Coronary artery (tissue), 2 donors: ENCODE measurements around the gene TMEM38A.

ENCODE experiments used
- DNase-seq: peaks from one replicate; pipeline ENCODE4 v3.0.0-alpha.2; 2017; ENCODE audit warnings: low spot score
- H3K27ac ChIP-seq, 2 donors: fragments of 200-600 bp; sonication (generic); one replicate each; pipeline ENCODE4 v1.5.1; 2016 to 2019
- H3K4me3 ChIP-seq: fragments of 200-600 bp; sonication (generic); 2 replicates; pipeline ENCODE4 v1.5.1; 2016; ENCODE audit warnings: mild to moderate bottlenecking, moderate library complexity
- TF ChIP-seq, protein P1 (sequence below): fragments of 200-600 bp; sonication (generic); IDR thresholded peaks from one replicate; pipeline ENCODE4 v1.5.1; 2019; ENCODE audit warnings: antibody characterized with exemption

Gene TMEM38A

DNA sequence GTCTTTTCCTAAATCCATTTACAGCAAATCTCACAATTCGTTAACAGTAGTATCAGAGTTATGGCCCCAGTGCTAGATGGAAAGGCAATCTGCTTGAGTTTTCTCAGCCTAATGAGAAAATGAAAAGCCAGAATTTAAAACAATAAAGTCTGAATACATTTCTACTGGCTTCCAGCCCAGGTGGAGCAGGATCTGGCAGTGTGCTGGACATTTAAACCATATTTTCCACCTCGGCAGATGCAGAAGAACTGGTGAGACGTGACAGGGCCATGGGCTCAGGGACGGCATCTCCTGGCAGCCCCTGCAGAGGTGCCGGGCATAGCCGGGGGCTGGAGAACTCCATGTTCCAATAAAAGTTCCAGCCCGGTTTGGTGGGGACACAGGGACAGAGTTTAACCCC lies 8.1 kb upstream of the TMEM38A start:
- Histone ChIP-seq H3K27ac (no peak overlapping the region), H3K4me3 (no peak overlapping the region)
- DNase-seq, result no peak
- TF ChIP-seq, protein P1, sequence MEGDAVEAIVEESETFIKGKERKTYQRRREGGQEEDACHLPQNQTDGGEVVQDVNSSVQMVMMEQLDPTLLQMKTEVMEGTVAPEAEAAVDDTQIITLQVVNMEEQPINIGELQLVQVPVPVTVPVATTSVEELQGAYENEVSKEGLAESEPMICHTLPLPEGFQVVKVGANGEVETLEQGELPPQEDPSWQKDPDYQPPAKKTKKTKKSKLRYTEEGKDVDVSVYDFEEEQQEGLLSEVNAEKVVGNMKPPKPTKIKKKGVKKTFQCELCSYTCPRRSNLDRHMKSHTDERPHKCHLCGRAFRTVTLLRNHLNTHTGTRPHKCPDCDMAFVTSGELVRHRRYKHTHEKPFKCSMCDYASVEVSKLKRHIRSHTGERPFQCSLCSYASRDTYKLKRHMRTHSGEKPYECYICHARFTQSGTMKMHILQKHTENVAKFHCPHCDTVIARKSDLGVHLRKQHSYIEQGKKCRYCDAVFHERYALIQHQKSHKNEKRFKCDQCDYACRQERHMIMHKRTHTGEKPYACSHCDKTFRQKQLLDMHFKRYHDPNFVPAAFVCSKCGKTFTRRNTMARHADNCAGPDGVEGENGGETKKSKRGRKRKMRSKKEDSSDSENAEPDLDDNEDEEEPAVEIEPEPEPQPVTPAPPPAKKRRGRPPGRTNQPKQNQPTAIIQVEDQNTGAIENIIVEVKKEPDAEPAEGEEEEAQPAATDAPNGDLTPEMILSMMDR, result no peak

DNA sequence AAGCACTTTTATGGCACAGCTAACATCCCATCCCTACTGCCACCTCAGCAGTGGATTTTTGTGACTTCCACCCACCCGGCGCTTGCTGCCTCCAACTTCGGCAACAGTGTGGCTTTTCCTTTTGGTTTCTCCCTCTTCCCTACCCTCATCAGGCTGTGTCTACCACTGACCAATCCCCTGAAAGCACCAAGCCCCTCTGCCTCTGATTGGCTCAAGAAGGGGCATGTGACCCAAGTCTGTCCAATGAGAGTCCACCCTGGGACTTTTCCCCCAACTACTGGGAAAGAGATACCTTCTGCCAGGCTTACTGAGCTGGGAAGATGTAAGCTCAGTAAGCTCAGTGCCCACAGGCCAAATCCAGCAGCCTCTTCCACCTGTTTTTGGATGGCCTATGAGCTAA lies 6.8 kb upstream of the TMEM38A start:
- TF ChIP-seq, protein P1, result no peak
- H3K4me3 ChIP-seq, result no peak overlapping the region
- H3K27ac ChIP-seq, result no peak overlapping the region
- DNase-seq, result no peak

DNA sequence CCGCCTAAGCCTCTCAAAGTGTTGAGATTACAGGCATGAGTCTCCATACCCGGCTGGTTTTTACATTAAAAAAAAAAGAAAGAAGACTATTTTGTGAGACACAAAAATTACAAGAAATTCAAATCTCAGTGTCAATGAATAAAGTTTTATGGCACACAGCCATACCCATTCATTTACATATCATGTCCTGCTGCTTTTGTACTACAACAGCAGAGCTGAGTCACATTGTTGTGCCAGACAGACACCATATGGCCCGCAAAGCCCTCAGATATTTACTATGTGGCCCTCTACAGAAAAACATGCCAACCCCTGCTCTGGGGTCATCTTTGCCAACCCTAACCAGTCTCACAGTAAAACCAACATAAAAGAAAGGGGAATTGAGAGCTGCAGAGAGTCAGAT lies 6.3 kb upstream of the TMEM38A start:
- Histone ChIP-seq H3K4me3 (no peak overlapping the region), H3K27ac (no peak overlapping the region)
- TF ChIP-seq, protein P1, result no peak
- no peak for DNase-seq

DNA sequence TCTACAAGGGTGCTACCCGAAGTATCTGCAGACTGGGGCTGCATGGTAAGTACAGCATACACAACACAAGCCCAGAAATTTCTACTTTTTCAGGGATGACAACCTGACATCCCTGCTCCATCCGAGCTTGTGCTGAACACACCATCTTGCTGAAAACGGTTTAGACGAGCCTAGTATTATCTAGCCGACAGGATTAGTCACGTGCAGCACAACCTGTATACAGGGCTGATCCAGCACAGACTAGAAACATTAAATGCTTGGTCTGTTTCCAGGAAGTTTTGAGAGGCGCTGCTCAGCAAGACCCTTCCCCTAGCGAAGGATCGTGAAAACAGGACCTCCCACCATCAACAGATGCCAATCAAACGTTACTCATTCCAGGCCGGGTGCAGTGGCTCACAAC lies 5.2 kb upstream of the TMEM38A start:
- TF ChIP-seq, protein P1, result no peak
- DNase-seq, result no peak
- H3K27ac ChIP-seq, result no peak overlapping the region
- no peak overlapping the region for H3K4me3 ChIP-seq

DNA sequence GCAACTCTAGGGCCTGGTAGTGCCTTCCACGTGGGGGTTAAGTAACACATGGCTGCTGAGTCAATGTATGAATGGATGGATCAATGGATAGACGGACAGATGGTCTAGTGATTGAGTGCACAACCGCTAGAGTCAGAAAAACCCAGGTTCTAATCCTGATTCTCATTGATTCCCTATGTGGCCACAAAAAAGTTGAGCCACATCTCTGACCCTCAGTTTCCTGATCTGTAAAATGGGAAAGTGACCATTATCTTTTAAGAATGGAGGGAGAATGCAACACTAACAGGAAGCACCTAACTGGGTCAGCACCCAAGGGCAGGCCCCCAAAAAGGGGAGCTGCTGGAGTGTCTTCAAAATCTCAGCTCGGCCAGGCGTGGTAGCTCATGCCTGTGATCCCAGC lies 3.6 kb upstream of the TMEM38A start:
- TF ChIP-seq, protein P1, result no peak
- no peak for DNase-seq
- Histone ChIP-seq H3K4me3 (no peak overlapping the region), H3K27ac (no peak overlapping the region)

DNA sequence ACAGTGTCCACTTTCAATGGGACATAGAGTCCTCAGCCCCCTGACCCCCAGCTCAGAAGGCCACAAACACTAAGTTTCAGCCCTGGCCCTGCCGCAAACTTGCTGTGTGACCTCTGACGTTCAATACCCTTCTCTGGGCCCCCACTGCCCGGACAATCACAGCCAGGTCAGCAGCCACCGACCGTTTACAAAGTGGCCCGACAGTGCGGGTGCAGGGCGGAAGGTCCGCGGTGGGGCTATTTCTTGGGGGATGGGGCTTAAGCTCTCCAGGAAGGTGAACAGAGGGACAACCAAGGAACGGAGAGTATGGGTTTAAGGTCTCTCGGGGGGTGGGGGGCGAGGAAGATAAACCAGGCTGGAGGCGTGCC lies 1.5 kb upstream of the TMEM38A start:
- TF ChIP-seq, protein P1, result no peak
- peak overlapping the region; percentile 86 for H3K4me3 ChIP-seq
- no peak for DNase-seq
- H3K27ac ChIP-seq, result peak overlapping the region; percentile 62 to 96

DNA sequence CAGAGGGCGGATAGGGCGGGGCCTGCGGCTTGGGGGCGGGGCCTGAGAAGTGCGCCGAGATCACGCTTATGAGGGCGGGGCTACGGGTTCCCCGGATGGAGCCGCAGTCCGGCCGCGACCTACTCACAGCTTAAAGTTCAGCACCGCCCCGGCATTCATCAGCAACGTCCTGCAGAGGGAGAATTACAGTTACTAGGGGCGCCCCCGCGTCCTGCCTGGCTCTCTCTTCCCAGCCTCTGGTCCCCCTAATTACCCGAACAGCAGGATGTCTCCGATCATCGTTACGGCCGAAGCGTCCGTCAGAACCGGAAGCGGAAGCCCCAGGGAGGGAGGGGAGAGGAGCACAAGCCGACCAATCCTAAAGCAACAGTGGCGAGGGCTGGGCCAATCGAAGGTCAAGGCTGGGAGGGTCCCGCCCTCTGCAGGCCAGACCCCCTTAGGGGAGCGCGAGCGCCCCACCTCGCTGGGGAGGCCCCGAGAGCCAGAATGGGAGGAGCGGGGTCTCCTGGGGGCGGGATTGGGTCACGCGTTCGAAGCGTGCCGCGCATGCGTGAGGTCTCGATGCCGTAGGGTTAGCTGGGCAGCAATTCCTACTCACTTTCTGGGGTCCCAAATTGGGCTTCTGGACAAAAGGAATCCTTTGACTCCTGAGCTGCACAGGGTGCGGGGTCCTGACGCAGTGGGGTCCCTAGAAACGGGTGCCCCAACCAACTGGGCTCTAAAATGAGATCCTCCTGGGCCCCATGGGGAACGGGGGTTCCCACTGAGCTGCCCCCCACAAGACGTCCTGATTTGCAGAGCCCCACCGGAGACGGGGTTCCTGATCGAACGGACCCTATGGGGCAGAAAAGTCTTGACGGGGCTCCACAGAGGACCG lies 869 bp upstream of the TMEM38A start, which contains the start of gene SMIM7:
Gene SMIM7 (minus strand): TSS at position 313 of the 877 bp plus-strand sequence. CDS start 34 bp downstream, at position 279.
- TF ChIP-seq, protein P1, result no peak
- H3K4me3 ChIP-seq, result peak within 1 kb of the TSS; percentile 86
- H3K27ac ChIP-seq, result peak within 1 kb of the TSS; percentile 62 to 96
- peak; percentile 99 for DNase-seq
